ENCODE results near the gene TBL1X. TPM values are rescaled to one million over a fixed set of nuclear protein-coding genes. Genes with fewer than 3 reads are reported as not detected.

Gene TBL1X
- total and polyA plus RNA-seq, 7 experiments from 2014 or later = 11.8 to 58.8 (median 28.9) TPM

- intact Hi-C loops (cut with micrococcal nuclease) = loop anchor here in 1 of 2 donors (10.0 kb wide), 1 partner anchor 183 kb away; the partner anchor contains the start of gene TBL1X
- Histone ChIP-seq H3K4me3 (ENCODE audit: low read length) (no peak overlapping the region), H3K27me3 (ENCODE audit: control insufficient read depth in 2 of 2, insufficient read depth in 2 of 2, low read length in 2 of 2) (no peaks in the 10 kb centered on the region), H3K4me1 (ENCODE audit: control insufficient read depth in 2 of 2, insufficient read depth in 2 of 2, low read length in 2 of 2) (peaks cover 3 to 4% of the 10 kb centered on the region in 2 donors), H3K27ac (ENCODE audit: low read depth, low read length) (no peak overlapping the region), H3K9me3 (ENCODE audit: control insufficient read depth in 2 of 3, low read length in 3 of 3) (no peaks in the 10 kb centered on the region), H3K36me3 (ENCODE audit: control insufficient read depth in 2 of 3, insufficient read depth in 3 of 3, low read length in 3 of 3) (no peaks in the 10 kb centered on the region)
- no peaks in the 10 kb centered on the region for H3K9me3 Mint-ChIP-seq
- peaks cover 0 to 2% (median 0%) of the 10 kb centered on the region in 5 donors for H3K36me3 Mint-ChIP-seq
- ChIA-PET POLR2A (no interaction called here), CTCF (no interaction called here)
- H3K27me3 Mint-ChIP-seq = no peaks in the 10 kb centered on the region
- peaks cover 10 to 33% (median 24%) of the 10 kb centered on the region in 7 donors for H3K4me1 Mint-ChIP-seq
- no peak for DNase-seq
- H3K4me3 Mint-ChIP-seq = no peak overlapping the region
- H3K27ac Mint-ChIP-seq = no peak overlapping the region
- no peak for ATAC-seq
These were observed 182.6 kb downstream of the TBL1X start for GRCh38 chrX:9647431-9647830.

- Histone ChIP-seq H3K4me3 (ENCODE audit: low read length) (no peak overlapping the region), H3K27ac (ENCODE audit: low read depth, low read length) (no peak overlapping the region), H3K36me3 (ENCODE audit: control insufficient read depth in 2 of 3, insufficient read depth in 3 of 3, low read length in 3 of 3) (peaks cover 0 to 11% (median 0%) of the 10 kb centered on the region in 3 experiments), H3K9me3 (ENCODE audit: control insufficient read depth in 2 of 3, low read length in 3 of 3) (no peaks in the 10 kb centered on the region), H3K27me3 (ENCODE audit: control insufficient read depth in 2 of 2, insufficient read depth in 2 of 2, low read length in 2 of 2) (no peaks in the 10 kb centered on the region), H3K4me1 (ENCODE audit: control insufficient read depth in 2 of 2, insufficient read depth in 2 of 2, low read length in 2 of 2) (no peaks in the 10 kb centered on the region)
- peaks cover 3 to 10% (median 4%) of the 10 kb centered on the region in 5 donors for H3K36me3 Mint-ChIP-seq
- intact Hi-C loops (cut with micrococcal nuclease) = no loop called here
- H3K4me3 Mint-ChIP-seq = no peak overlapping the region
- ATAC-seq (no peak), DNase-seq (no peak)
- H3K27me3 Mint-ChIP-seq = no peaks in the 10 kb centered on the region
- ChIA-PET POLR2A (interaction anchor here (0.7 kb wide), 1 partner anchor 24 kb away, joined by 3 read pairs; no protein-coding TSS in a partner anchor), CTCF (interaction anchor here (0.7 kb wide), 1 partner anchor 463 kb away, joined by 4 read pairs; no protein-coding TSS in a partner anchor)
- H3K4me1 Mint-ChIP-seq = peaks cover 0 to 7% (median 4%) of the 10 kb centered on the region in 7 donors
- H3K9me3 Mint-ChIP-seq = no peaks in the 10 kb centered on the region
- H3K27ac Mint-ChIP-seq = no peak overlapping the region
These were observed 185.2 kb downstream of the TBL1X start for GRCh38 chrX:9650091-9650490.

- no peaks in the 10 kb centered on the region for H3K4me1 ChIP-seq (ENCODE audit: control insufficient read depth in 2 of 2, insufficient read depth in 2 of 2, low read length in 2 of 2)
- H3K36me3 Mint-ChIP-seq = peaks cover 4 to 16% (median 4%) of the 10 kb centered on the region in 5 donors
- H3K27me3 ChIP-seq (ENCODE audit: control insufficient read depth in 2 of 2, insufficient read depth in 2 of 2, low read length in 2 of 2) = no peaks in the 10 kb centered on the region
- peaks cover 0 to 4% (median 0%) of the 10 kb centered on the region in 7 donors for H3K4me1 Mint-ChIP-seq
- CTCF ChIA-PET = no interaction called here
- POLR2A ChIA-PET = no interaction called here
- DNase-seq (no peak), ATAC-seq (no peak)
- intact Hi-C loops (cut with micrococcal nuclease) = no loop called here
- no peak overlapping the region for H3K4me3 Mint-ChIP-seq
- no peaks in the 10 kb centered on the region for H3K27me3 Mint-ChIP-seq
- peaks cover 0 to 17% (median 0%) of the 10 kb centered on the region in 3 experiments for H3K36me3 ChIP-seq (ENCODE audit: control insufficient read depth in 2 of 3, insufficient read depth in 3 of 3, low read length in 3 of 3)
- no peak overlapping the region for H3K27ac Mint-ChIP-seq
- H3K4me3 ChIP-seq (ENCODE audit: low read length) = no peak overlapping the region
- no peaks in the 10 kb centered on the region for H3K9me3 ChIP-seq (ENCODE audit: control insufficient read depth in 2 of 3, low read length in 3 of 3)
- no peaks in the 10 kb centered on the region for H3K9me3 Mint-ChIP-seq
- H3K27ac ChIP-seq (ENCODE audit: low read depth, low read length) = no peak overlapping the region
These were observed 186.9 kb downstream of the TBL1X start for GRCh38 chrX:9651737-9652136.

GRCh38 chrX:9654929-9655328, 190.1 kb downstream of the TBL1X start:
- no peaks in the 10 kb centered on the region for H3K27me3 ChIP-seq (ENCODE audit: control insufficient read depth in 2 of 2, insufficient read depth in 2 of 2, low read length in 2 of 2)
- peaks cover 0 to 32% (median 0%) of the 10 kb centered on the region in 3 experiments for H3K36me3 ChIP-seq (ENCODE audit: control insufficient read depth in 2 of 3, insufficient read depth in 3 of 3, low read length in 3 of 3)
- no peak overlapping the region for H3K4me3 Mint-ChIP-seq
- H3K27me3 Mint-ChIP-seq = no peaks in the 10 kb centered on the region
- H3K9me3 ChIP-seq (ENCODE audit: control insufficient read depth in 2 of 3, low read length in 3 of 3) = no peaks in the 10 kb centered on the region
- intact Hi-C loops (cut with micrococcal nuclease) = no loop called here
- no peak overlapping the region for H3K4me3 ChIP-seq (ENCODE audit: low read length)
- no peak overlapping the region for H3K27ac ChIP-seq (ENCODE audit: low read depth, low read length)
- POLR2A ChIA-PET = no interaction called here
- peaks cover 0 to 3% (median 0%) of the 10 kb centered on the region in 7 donors for H3K4me1 Mint-ChIP-seq
- CTCF ChIA-PET = no interaction called here
- no peak overlapping the region for H3K27ac Mint-ChIP-seq
- H3K36me3 Mint-ChIP-seq = peaks cover 4 to 39% (median 9%) of the 10 kb centered on the region in 5 donors
- no peak for DNase-seq
- no peaks in the 10 kb centered on the region for H3K4me1 ChIP-seq (ENCODE audit: control insufficient read depth in 2 of 2, insufficient read depth in 2 of 2, low read length in 2 of 2)
- no peaks in the 10 kb centered on the region for H3K9me3 Mint-ChIP-seq
- ATAC-seq = no peak

- H3K4me1 Mint-ChIP-seq = no peaks in the 10 kb centered on the region
- Histone ChIP-seq H3K9me3 (ENCODE audit: control insufficient read depth in 2 of 3, low read length in 3 of 3) (no peaks in the 10 kb centered on the region), H3K36me3 (ENCODE audit: control insufficient read depth in 2 of 3, insufficient read depth in 3 of 3, low read length in 3 of 3) (peaks cover 0 to 33% (median 0%) of the 10 kb centered on the region in 3 experiments), H3K4me1 (ENCODE audit: control insufficient read depth in 2 of 2, insufficient read depth in 2 of 2, low read length in 2 of 2) (no peaks in the 10 kb centered on the region), H3K27ac (ENCODE audit: low read depth, low read length) (no peak overlapping the region), H3K4me3 (ENCODE audit: low read length) (no peak overlapping the region), H3K27me3 (ENCODE audit: control insufficient read depth in 2 of 2, insufficient read depth in 2 of 2, low read length in 2 of 2) (no peaks in the 10 kb centered on the region)
- H3K4me3 Mint-ChIP-seq = no peak overlapping the region
- intact Hi-C loops (cut with micrococcal nuclease) = no loop called here
- peaks cover 4 to 40% (median 9%) of the 10 kb centered on the region in 5 donors for H3K36me3 Mint-ChIP-seq
- POLR2A ChIA-PET = no interaction called here
- no peak for ATAC-seq
- H3K27ac Mint-ChIP-seq = no peak overlapping the region
- H3K27me3 Mint-ChIP-seq = no peaks in the 10 kb centered on the region
- DNase-seq = no peak
- CTCF ChIA-PET = no interaction called here
- no peaks in the 10 kb centered on the region for H3K9me3 Mint-ChIP-seq
These were observed 191.4 kb downstream of the TBL1X start for GRCh38 chrX:9656277-9656676.

- Mint-ChIP-seq H3K36me3 (peaks cover 4 to 40% (median 9%) of the 10 kb centered on the region in 5 donors), H3K9me3 (no peaks in the 10 kb centered on the region), H3K27ac (no peak overlapping the region), H3K4me1 (no peaks in the 10 kb centered on the region), H3K27me3 (no peaks in the 10 kb centered on the region), H3K4me3 (no peak overlapping the region)
- POLR2A ChIA-PET = no interaction called here
- H3K9me3 ChIP-seq (ENCODE audit: control insufficient read depth in 2 of 3, low read length in 3 of 3) = no peaks in the 10 kb centered on the region
- ATAC-seq = no peak
- no peaks in the 10 kb centered on the region for H3K4me1 ChIP-seq (ENCODE audit: control insufficient read depth in 2 of 2, insufficient read depth in 2 of 2, low read length in 2 of 2)
- H3K4me3 ChIP-seq (ENCODE audit: low read length) = no peak overlapping the region
- no peaks in the 10 kb centered on the region for H3K27me3 ChIP-seq (ENCODE audit: control insufficient read depth in 2 of 2, insufficient read depth in 2 of 2, low read length in 2 of 2)
- H3K36me3 ChIP-seq (ENCODE audit: control insufficient read depth in 2 of 3, insufficient read depth in 3 of 3, low read length in 3 of 3) = peaks cover 0 to 33% (median 0%) of the 10 kb centered on the region in 3 experiments
- DNase-seq = no peak
- intact Hi-C loops (cut with micrococcal nuclease) = no loop called here
- CTCF ChIA-PET = no interaction called here
- no peak overlapping the region for H3K27ac ChIP-seq (ENCODE audit: low read depth, low read length)
These were observed 192.0 kb downstream of the TBL1X start for GRCh38 chrX:9656871-9657270.

GRCh38 chrX:9657590-9658256, 192.9 kb downstream of the TBL1X start:
- CTCF ChIA-PET = no interaction called here
- Mint-ChIP-seq H3K27me3 (no peaks in the 10 kb centered on the region), H3K27ac (no peak overlapping the region), H3K36me3 (peaks cover 4 to 47% (median 9%) of the 10 kb centered on the region in 5 donors), H3K4me3 (no peak overlapping the region), H3K4me1 (peaks cover 0 to 4% (median 0%) of the 10 kb centered on the region in 7 donors), H3K9me3 (no peaks in the 10 kb centered on the region)
- Histone ChIP-seq H3K27me3 (ENCODE audit: control insufficient read depth in 2 of 2, insufficient read depth in 2 of 2, low read length in 2 of 2) (no peaks in the 10 kb centered on the region), H3K27ac (ENCODE audit: low read depth, low read length) (no peak overlapping the region), H3K36me3 (ENCODE audit: control insufficient read depth in 2 of 3, insufficient read depth in 3 of 3, low read length in 3 of 3) (peaks cover 0 to 33% (median 0%) of the 10 kb centered on the region in 3 experiments), H3K4me1 (ENCODE audit: control insufficient read depth in 2 of 2, insufficient read depth in 2 of 2, low read length in 2 of 2) (no peaks in the 10 kb centered on the region), H3K9me3 (ENCODE audit: control insufficient read depth in 2 of 3, low read length in 3 of 3) (no peaks in the 10 kb centered on the region), H3K4me3 (ENCODE audit: low read length) (no peak overlapping the region)
- POLR2A ChIA-PET = no interaction called here
- DNase-seq = no peak
- ATAC-seq = no peak
- intact Hi-C loops (cut with micrococcal nuclease) = no loop called here
